Coronary artery (tissue), 2 donors: ENCODE data around the gene KRTAP3-1.

Experiments used
- DNase-seq: peaks from one replicate; pipeline ENCODE4 v3.0.0-alpha.2; 2017; ENCODE audit warnings: low spot score
- H3K27ac ChIP-seq, 2 donors: fragments of 200-600 bp; sonication (generic); one replicate each; pipeline ENCODE4 v1.5.1; 2016 to 2019
- H3K4me3 ChIP-seq: fragments of 200-600 bp; sonication (generic); 2 replicates; pipeline ENCODE4 v1.5.1; 2016; ENCODE audit warnings: mild to moderate bottlenecking, moderate library complexity
- CTCF ChIP-seq: fragments of 200-600 bp; sonication (generic); IDR thresholded peaks from one replicate; pipeline ENCODE4 v1.5.1; 2019; ENCODE audit warnings: antibody characterized with exemption

The KRTAP3-1 gene

GRCh38 chr17:40986920-40987319 lies 22.0 kb downstream of the KRTAP3-1 start:
- Histone ChIP-seq H3K27ac (no peak overlapping the region), H3K4me3 (no peak overlapping the region)
- DNase-seq: no peak
- no peak for TF ChIP-seq CTCF

- TF ChIP-seq CTCF: no peak
- Histone ChIP-seq H3K4me3 (no peak within 1 kb of the TSS), H3K27ac (no peak within 1 kb of the TSS)
- no peak for DNase-seq
These were observed 24.7 kb downstream of the KRTAP3-1 start, which contains the start of gene KRT40 for GRCh38 chr17:40984226-40984625. Gene KRT40 (minus strand): TSS chr17:40984326. CDS start chr17:40984273, 53 bp downstream.

- Histone ChIP-seq H3K4me3 (no peak overlapping the region), H3K27ac (no peak overlapping the region)
- TF ChIP-seq CTCF: no peak
- DNase-seq: no peak
These were observed 27.8 kb downstream of the KRTAP3-1 start for GRCh38 chr17:40981115-40981514.

- DNase-seq: no peak
- no peak for TF ChIP-seq CTCF
- H3K27ac ChIP-seq: no peak overlapping the region
- H3K4me3 ChIP-seq: no peak overlapping the region
These were observed 28.3 kb downstream of the KRTAP3-1 start for GRCh38 chr17:40980596-40980995.

GRCh38 chr17:40980117-40980516 lies 28.8 kb downstream of the KRTAP3-1 start:
- DNase-seq: no peak
- no peak overlapping the region for H3K27ac ChIP-seq
- no peak overlapping the region for H3K4me3 ChIP-seq
- no peak for TF ChIP-seq CTCF

GRCh38 chr17:40978575-40979151 lies 30.3 kb downstream of the KRTAP3-1 start:
- Histone ChIP-seq H3K4me3 (no peak overlapping the region), H3K27ac (no peak overlapping the region)
- DNase-seq: no peak
- no peak for TF ChIP-seq CTCF

GRCh38 chr17:40975516-40975915 lies 33.4 kb downstream of the KRTAP3-1 start:
- no peak for TF ChIP-seq CTCF
- Histone ChIP-seq H3K27ac (no peak overlapping the region), H3K4me3 (no peak overlapping the region)
- DNase-seq: no peak
